PC-3 (cell line): Measurements from ENCODE around the gene H19. TPM values are rescaled to one million over a fixed set of nuclear protein-coding genes. Genes with fewer than 3 reads are reported as not detected.

Source experiments
- ATAC-seq: fragments of 200-7000 bp; cut with Tn5 transposase; 2 replicates; pipeline ENCODE4 v1.9.1; 2020; ENCODE audit warnings: mild to moderate bottlenecking, moderate library complexity
- BruUV-seq: library from RNA; stranded (reverse); fragments of 400-500 nt; replicated peaks from 2 replicates; lab custom pipeline; 2021; lab: Mats Ljungman, UMichigan
- CTCF ChIA-PET: fragments of 300-600 bp; sonication (Branson Sonifier 250); formaldehyde crosslinking; loops from one replicate; lab custom pipeline; 2022; ENCODE audit warnings: antibody characterized with exemption; lab: Charles Lee
- POLR2A ChIA-PET: fragments of 300-600 bp; sonication (Branson Sonifier 250); formaldehyde crosslinking; loops from one replicate; lab custom pipeline; 2022; ENCODE audit warnings: antibody characterized with exemption; ENCODE audit not compliant: unreplicated experiment; lab: Charles Lee
- DNase-seq: peaks from one replicate; pipeline ENCODE4 v3.0.0-alpha.2; 2015
- H2AFZ ChIP-seq: fragments of 300-600 bp; sonication (generic); 2 replicates; pipeline ENCODE4 v1.6.0; 2016; ENCODE audit warnings: antibody characterized with exemption, low read length
- H3F3A ChIP-seq: fragments of 300-600 bp; sonication (generic); one replicate; pipeline ENCODE4 v1.6.0; 2017; ENCODE audit warnings: antibody characterized with exemption, low read length, control low read depth, mild to moderate bottlenecking; ENCODE audit not compliant: unreplicated experiment
- H3K27ac ChIP-seq: fragments of 300-600 bp; sonication (generic); 2 replicates; pipeline ENCODE4 v1.5.1; 2016; ENCODE audit warnings: mild to moderate bottlenecking, low read length
- H3K27me3 ChIP-seq: fragments of 300-600 bp; sonication (generic); 2 replicates; pipeline ENCODE4 v1.6.1; 2016; ENCODE audit warnings: low read length, mixed read lengths
- H3K36me3 ChIP-seq: fragments of 300-600 bp; sonication (generic); 2 replicates; pipeline ENCODE4 v1.6.1; 2016; ENCODE audit warnings: low read depth, mixed run types, low read length, mixed read lengths
- H3K4me1 ChIP-seq: fragments of 300-600 bp; sonication (generic); 2 replicates; pipeline ENCODE4 v1.5.1; 2016; ENCODE audit warnings: low read length; ENCODE audit not compliant: insufficient read depth
- H3K4me2 ChIP-seq: fragments of 300-600 bp; sonication (generic); 2 replicates; pipeline ENCODE4 v1.6.0; 2016; ENCODE audit warnings: low read length
- H3K4me3 ChIP-seq: fragments of 300-600 bp; sonication (generic); 2 replicates; pipeline ENCODE4 v1.5.1; 2016; ENCODE audit warnings: mild to moderate bottlenecking, low read length, mixed read lengths
- H3K79me2 ChIP-seq: fragments of 300-600 bp; sonication (generic); 2 replicates; pipeline ENCODE4 v1.6.1; 2017; ENCODE audit warnings: low read length, mixed read lengths
- H3K9ac ChIP-seq: fragments of 300-600 bp; sonication (generic); 2 replicates; pipeline ENCODE4 v1.6.0; 2016; ENCODE audit warnings: mild to moderate bottlenecking, low read length
- H3K9me2 ChIP-seq: fragments of 300-600 bp; sonication (generic); replicated peaks from 2 replicates; pipeline ENCODE4 v1.6.1; 2016; ENCODE audit warnings: mixed run types, low read length, mixed read lengths
- H3K9me3 ChIP-seq: fragments of 300-600 bp; sonication (generic); 2 replicates; pipeline ENCODE4 v1.6.1; 2016; ENCODE audit warnings: low read length, mixed read lengths
- H4K20me1 ChIP-seq: fragments of 300-600 bp; sonication (generic); 2 replicates; pipeline ENCODE4 v1.6.1; 2016; ENCODE audit warnings: low read length, mixed read lengths
- CTCF ChIP-seq: fragments of 300-600 bp; sonication (generic); conservative IDR thresholded peaks from 2 replicates; pipeline ENCODE4 v1.5.1; 2017; ENCODE audit warnings: antibody characterized with exemption, low read depth, mild to moderate bottlenecking, low read length
- EZH2 ChIP-seq: fragments of 300-600 bp; sonication (generic); IDR thresholded peaks from one replicate; pipeline ENCODE4 v1.6.1; 2017; ENCODE audit warnings: antibody characterized with exemption, mild to moderate bottlenecking, low read length; ENCODE audit not compliant: unreplicated experiment
- EZH2phosphoT487 ChIP-seq: fragments of 300-600 bp; sonication (generic); IDR thresholded peaks from 2 replicates; pipeline ENCODE4 v1.6.1; 2018; ENCODE audit warnings: mild to moderate bottlenecking, antibody characterized with exemption, low read length, borderline replicate concordance
- intact Hi-C: fragments of 100-400 bp; cut with micrococcal nuclease; formaldehyde crosslinking; loops from 2 replicates; pipeline ENCODE4 v1.9.0; 2023
- total RNA-seq: library from RNA; depleted of rRNA; stranded (reverse); fragments of >200 nt; gene quantifications from 2 replicates; pipeline ENCODE4 v1.2.3, GENCODE V29; 2014

H19 gene
- total RNA-seq, 1 experiment from 2014 or later = not detected

GRCh38 chr11:1979607-1980006 lies 18.0 kb downstream of the H19 start:
- Histone ChIP-seq H3K9me2 (no peaks in the 10 kb centered on the region), H3K79me2 (no peaks in the 10 kb centered on the region), H3K9ac (no peak overlapping the region), H3K27ac (no peak overlapping the region), H3K4me3 (no peak overlapping the region), H2AFZ (no peak overlapping the region), H3K9me3 (no peaks in the 10 kb centered on the region), H3K4me1 (no peaks in the 10 kb centered on the region), H3F3A (no peaks in the 10 kb centered on the region), H4K20me1 (no peaks in the 10 kb centered on the region), H3K36me3 (no peaks in the 10 kb centered on the region), H3K27me3 (no peaks in the 10 kb centered on the region), H3K4me2 (no peak overlapping the region)
- intact Hi-C loops = no loop called here
- TF ChIP-seq EZH2 (no peak), CTCF (no peak)
- BruUV-seq = no TSS peak
- ChIA-PET CTCF (no interaction called here), POLR2A (no interaction called here)
- DNase-seq (no peak), ATAC-seq (no peak)

DNA sequence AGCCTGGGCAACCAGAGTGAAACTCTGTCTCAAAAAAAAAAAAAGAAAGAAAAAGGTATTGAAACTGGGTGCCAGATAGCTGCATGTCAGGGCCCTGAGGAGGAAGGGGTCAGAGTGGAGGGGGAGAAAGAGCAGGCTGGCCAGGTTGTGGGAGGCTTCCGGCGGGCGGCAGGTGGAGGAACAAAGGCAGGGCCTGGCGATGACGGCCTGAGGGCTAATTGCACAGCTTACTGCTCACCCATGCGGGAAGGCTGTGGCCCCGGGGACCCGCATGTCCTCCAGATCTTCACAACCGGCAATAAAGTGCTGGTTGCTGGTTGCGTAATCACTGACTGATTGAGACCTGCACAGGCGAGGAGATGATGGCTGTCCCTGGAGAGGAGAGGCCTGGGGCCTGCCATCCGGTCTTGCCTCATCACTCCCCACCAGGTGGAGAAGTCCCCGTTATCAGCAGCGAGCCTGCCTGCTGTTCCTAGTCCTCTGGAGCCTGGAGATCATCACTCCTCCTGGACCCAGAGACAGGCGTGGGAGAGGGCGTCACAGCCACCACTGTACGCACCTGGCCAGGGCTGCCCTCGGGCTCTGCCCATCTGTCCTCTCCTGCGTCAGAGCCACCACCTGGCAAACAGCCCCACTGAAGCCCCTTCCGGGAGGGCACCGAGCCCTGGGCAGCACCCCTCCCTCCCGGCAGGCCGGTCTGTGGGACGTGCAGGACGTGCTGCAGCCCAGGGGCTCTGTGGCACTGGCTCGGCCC lies 18.7 kb downstream of the H19 start:
- Histone ChIP-seq H3K4me3 (no peak overlapping the region), H2AFZ (no peak overlapping the region), H3K27ac (no peak overlapping the region), H3K9me3 (no peaks in the 10 kb centered on the region), H3K4me1 (no peaks in the 10 kb centered on the region), H3F3A (no peaks in the 10 kb centered on the region), H3K9ac (no peak overlapping the region), H3K36me3 (no peaks in the 10 kb centered on the region), H4K20me1 (no peaks in the 10 kb centered on the region), H3K27me3 (no peaks in the 10 kb centered on the region), H3K4me2 (no peak overlapping the region), H3K79me2 (no peaks in the 10 kb centered on the region), H3K9me2 (no peaks in the 10 kb centered on the region)
- ChIA-PET POLR2A (no interaction called here), CTCF (no interaction called here)
- intact Hi-C loops = no loop called here
- TF ChIP-seq EZH2phosphoT487 = no peak
- ATAC-seq (no peak), DNase-seq (no peak)
- no TSS peak for BruUV-seq

DNA sequence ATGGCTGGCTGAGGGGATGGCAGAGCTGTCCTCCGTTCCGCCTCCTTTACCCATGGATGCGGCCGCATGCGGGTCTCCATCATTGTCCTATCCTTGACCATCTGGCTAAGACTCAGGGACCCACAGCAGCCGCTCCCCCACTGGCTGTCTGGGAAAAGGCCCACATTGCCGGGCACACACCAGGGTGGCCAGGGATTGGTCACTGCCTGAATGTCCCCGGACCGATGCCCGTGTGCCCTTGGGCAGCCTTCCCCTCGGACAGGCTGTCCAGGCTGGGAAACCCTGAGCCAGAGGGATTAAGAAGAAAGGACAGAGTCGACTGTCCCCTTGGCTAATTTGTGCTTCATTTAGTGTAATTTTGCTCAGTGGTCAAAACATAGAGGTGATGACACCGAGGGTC lies 22.5 kb downstream of the H19 start:
- ChIA-PET POLR2A (no interaction called here), CTCF (no interaction called here)
- Histone ChIP-seq H2AFZ (no peak overlapping the region), H3K9me2 (no peaks in the 10 kb centered on the region), H3K4me3 (no peak overlapping the region), H3K4me1 (no peaks in the 10 kb centered on the region), H4K20me1 (no peaks in the 10 kb centered on the region), H3K27ac (no peak overlapping the region), H3F3A (no peaks in the 10 kb centered on the region), H3K36me3 (no peaks in the 10 kb centered on the region), H3K27me3 (no peaks in the 10 kb centered on the region), H3K79me2 (no peaks in the 10 kb centered on the region), H3K9ac (no peak overlapping the region), H3K4me2 (no peak overlapping the region), H3K9me3 (no peaks in the 10 kb centered on the region)
- intact Hi-C loops = no loop called here
- no TSS peak for BruUV-seq
- DNase-seq (no peak), ATAC-seq (no peak)
- TF ChIP-seq EZH2 (no peak), CTCF (no peak), EZH2phosphoT487 (no peak)
